ENCODE results near the gene NPTX1.

NPTX1 gene

GRCh38 chr17:80468781-80469493 is 7.5 kb downstream of the NPTX1 start:
- no peaks in the 10 kb centered on the region for H3K36me3 ChIP-seq (ENCODE audit: insufficient read depth, low read length)
- no peak overlapping the region for H3K27ac ChIP-seq (ENCODE audit: low read depth, low read length)
- H3K27me3 ChIP-seq (ENCODE audit: insufficient read depth, low read length), result peaks cover 34% of the 10 kb centered on the region; the same call in 1 of the 2 replicates
- no peak overlapping the region for H3K4me3 ChIP-seq (ENCODE audit: low read depth, low read length)
- H2AFZ ChIP-seq (ENCODE audit: low read length, unreplicated experiment), result no peak overlapping the region
- H3K4me1 ChIP-seq (ENCODE audit: control insufficient read depth, insufficient read depth, low read length, unreplicated experiment), result no peaks in the 10 kb centered on the region
- H3K79me2 ChIP-seq (ENCODE audit: control insufficient read depth, insufficient read depth, low read length, unreplicated experiment), result no peaks in the 10 kb centered on the region

GRCh38 chr17:80468242-80468641 is 8.2 kb downstream of the NPTX1 start:
- Histone ChIP-seq H3K36me3 (ENCODE audit: insufficient read depth, low read length) (no peaks in the 10 kb centered on the region), H3K79me2 (ENCODE audit: control insufficient read depth, insufficient read depth, low read length, unreplicated experiment) (no peaks in the 10 kb centered on the region), H3K27me3 (ENCODE audit: insufficient read depth, low read length) (peaks cover 34% of the 10 kb centered on the region; the same call in 1 of the 2 replicates), H2AFZ (ENCODE audit: low read length, unreplicated experiment) (no peak overlapping the region), H3K4me3 (ENCODE audit: low read depth, low read length) (no peak overlapping the region), H3K27ac (ENCODE audit: low read depth, low read length) (no peak overlapping the region), H3K4me1 (ENCODE audit: control insufficient read depth, insufficient read depth, low read length, unreplicated experiment) (no peaks in the 10 kb centered on the region)

GRCh38 chr17:80466188-80466705 is 10.2 kb downstream of the NPTX1 start:
- H3K79me2 ChIP-seq (ENCODE audit: control insufficient read depth, insufficient read depth, low read length, unreplicated experiment), result no peaks in the 10 kb centered on the region
- no peaks in the 10 kb centered on the region for H3K4me1 ChIP-seq (ENCODE audit: control insufficient read depth, insufficient read depth, low read length, unreplicated experiment)
- no peak overlapping the region for H3K4me3 ChIP-seq (ENCODE audit: low read depth, low read length)
- no peaks in the 10 kb centered on the region for H3K36me3 ChIP-seq (ENCODE audit: insufficient read depth, low read length)
- no peak overlapping the region for H2AFZ ChIP-seq (ENCODE audit: low read length, unreplicated experiment)
- H3K27ac ChIP-seq (ENCODE audit: low read depth, low read length), result no peak overlapping the region
- peaks cover 29% of the 10 kb centered on the region; the same call in 1 of the 2 replicates for H3K27me3 ChIP-seq (ENCODE audit: insufficient read depth, low read length)

- peaks cover 29% of the 10 kb centered on the region; the same call in 1 of the 2 replicates for H3K27me3 ChIP-seq (ENCODE audit: insufficient read depth, low read length)
- no peaks in the 10 kb centered on the region for H3K79me2 ChIP-seq (ENCODE audit: control insufficient read depth, insufficient read depth, low read length, unreplicated experiment)
- H2AFZ ChIP-seq (ENCODE audit: low read length, unreplicated experiment), result no peak overlapping the region
- H3K4me3 ChIP-seq (ENCODE audit: low read depth, low read length), result no peak overlapping the region
- no peaks in the 10 kb centered on the region for H3K36me3 ChIP-seq (ENCODE audit: insufficient read depth, low read length)
- no peak overlapping the region for H3K27ac ChIP-seq (ENCODE audit: low read depth, low read length)
- H3K4me1 ChIP-seq (ENCODE audit: control insufficient read depth, insufficient read depth, low read length, unreplicated experiment), result no peaks in the 10 kb centered on the region
Observed at GRCh38 chr17:80465327-80465974, 11.0 kb downstream of the NPTX1 start.

GRCh38 chr17:80464486-80464885 is 11.9 kb downstream of the NPTX1 start:
- H3K4me1 ChIP-seq (ENCODE audit: control insufficient read depth, insufficient read depth, low read length, unreplicated experiment), result no peaks in the 10 kb centered on the region
- H3K4me3 ChIP-seq (ENCODE audit: low read depth, low read length), result no peak overlapping the region
- H3K36me3 ChIP-seq (ENCODE audit: insufficient read depth, low read length), result no peaks in the 10 kb centered on the region
- no peaks in the 10 kb centered on the region for H3K79me2 ChIP-seq (ENCODE audit: control insufficient read depth, insufficient read depth, low read length, unreplicated experiment)
- H3K27me3 ChIP-seq (ENCODE audit: insufficient read depth, low read length), result peaks cover 29% of the 10 kb centered on the region; the same call in 1 of the 2 replicates
- no peak overlapping the region for H2AFZ ChIP-seq (ENCODE audit: low read length, unreplicated experiment)
- H3K27ac ChIP-seq (ENCODE audit: low read depth, low read length), result no peak overlapping the region

- H3K36me3 ChIP-seq (ENCODE audit: insufficient read depth, low read length), result no peaks in the 10 kb centered on the region
Observed at GRCh38 chr17:80463784-80464400, 12.5 kb downstream of the NPTX1 start.

GRCh38 chr17:80461528-80462160 is 14.8 kb downstream of the NPTX1 start:
- no peak overlapping the region for H3K27ac ChIP-seq (ENCODE audit: low read depth, low read length)
- no peaks in the 10 kb centered on the region for H3K79me2 ChIP-seq (ENCODE audit: control insufficient read depth, insufficient read depth, low read length, unreplicated experiment)
- H2AFZ ChIP-seq (ENCODE audit: low read length, unreplicated experiment), result no peak overlapping the region
- H3K27me3 ChIP-seq (ENCODE audit: insufficient read depth, low read length), result peaks cover 10% of the 10 kb centered on the region; the same call in 1 of the 2 replicates
- H3K4me3 ChIP-seq (ENCODE audit: low read depth, low read length), result no peak overlapping the region
- no peaks in the 10 kb centered on the region for H3K36me3 ChIP-seq (ENCODE audit: insufficient read depth, low read length)
- H3K4me1 ChIP-seq (ENCODE audit: control insufficient read depth, insufficient read depth, low read length, unreplicated experiment), result peaks cover 7% of the 10 kb centered on the region

More at GRCh38 chr17:80463784-80464400, 12.5 kb downstream of the NPTX1 start:
- H3K27ac ChIP-seq (ENCODE audit: low read depth, low read length), result no peak overlapping the region
- H3K4me1 ChIP-seq (ENCODE audit: control insufficient read depth, insufficient read depth, low read length, unreplicated experiment), result no peaks in the 10 kb centered on the region
- H3K79me2 ChIP-seq (ENCODE audit: control insufficient read depth, insufficient read depth, low read length, unreplicated experiment), result no peaks in the 10 kb centered on the region
- H2AFZ ChIP-seq (ENCODE audit: low read length, unreplicated experiment), result no peak overlapping the region
- peaks cover 23% of the 10 kb centered on the region; the same call in 1 of the 2 replicates for H3K27me3 ChIP-seq (ENCODE audit: insufficient read depth, low read length)
- H3K4me3 ChIP-seq (ENCODE audit: low read depth, low read length), result no peak overlapping the region

GRCh38 chr17:80460429-80460834 is 16.0 kb downstream of the NPTX1 start:
- Histone ChIP-seq H3K79me2 (ENCODE audit: control insufficient read depth, insufficient read depth, low read length, unreplicated experiment) (no peaks in the 10 kb centered on the region), H3K36me3 (ENCODE audit: insufficient read depth, low read length) (no peaks in the 10 kb centered on the region), H3K27ac (ENCODE audit: low read depth, low read length) (no peak overlapping the region), H3K4me3 (ENCODE audit: low read depth, low read length) (no peak overlapping the region), H3K4me1 (ENCODE audit: control insufficient read depth, insufficient read depth, low read length, unreplicated experiment) (peaks cover 17% of the 10 kb centered on the region), H2AFZ (ENCODE audit: low read length, unreplicated experiment) (no peak overlapping the region), H3K27me3 (ENCODE audit: insufficient read depth, low read length) (peaks cover 8% of the 10 kb centered on the region; the same call in 1 of the 2 replicates)

GRCh38 chr17:80459234-80459633 is 17.2 kb downstream of the NPTX1 start:
- Histone ChIP-seq H2AFZ (ENCODE audit: low read length, unreplicated experiment) (no peak overlapping the region), H3K79me2 (ENCODE audit: control insufficient read depth, insufficient read depth, low read length, unreplicated experiment) (no peaks in the 10 kb centered on the region), H3K4me1 (ENCODE audit: control insufficient read depth, insufficient read depth, low read length, unreplicated experiment) (peaks cover 17% of the 10 kb centered on the region), H3K27me3 (ENCODE audit: insufficient read depth, low read length) (0 out of 2 replicates have a peak, but pooled peaks cover 1% of the 10 kb centered on the region), H3K4me3 (ENCODE audit: low read depth, low read length) (no peak overlapping the region), H3K36me3 (ENCODE audit: insufficient read depth, low read length) (no peaks in the 10 kb centered on the region), H3K27ac (ENCODE audit: low read depth, low read length) (no peak overlapping the region)

- Histone ChIP-seq H3K79me2 (ENCODE audit: control insufficient read depth, insufficient read depth, low read length, unreplicated experiment) (no peaks in the 10 kb centered on the region), H3K4me3 (ENCODE audit: low read depth, low read length) (no peak overlapping the region), H2AFZ (ENCODE audit: low read length, unreplicated experiment) (no peak overlapping the region), H3K27ac (ENCODE audit: low read depth, low read length) (no peak overlapping the region), H3K4me1 (ENCODE audit: control insufficient read depth, insufficient read depth, low read length, unreplicated experiment) (peaks cover 25% of the 10 kb centered on the region), H3K36me3 (ENCODE audit: insufficient read depth, low read length) (no peaks in the 10 kb centered on the region), H3K27me3 (ENCODE audit: insufficient read depth, low read length) (no peaks in the 10 kb centered on the region)
Observed at GRCh38 chr17:80458016-80458415, 18.4 kb downstream of the NPTX1 start.
